GM19351 (cell line): ENCODE measurements around the gene OTUD7B.

Experiments
- ATAC-seq: cut with Tn5 transposase; IDR thresholded peaks from one replicate; pipeline ENCODE4 v1.9.1; 2021; ENCODE audit warnings: mild to moderate bottlenecking, moderate library complexity; ENCODE audit not compliant: unreplicated experiment

The OTUD7B gene

GRCh38 chr1:150003801-150004200 is 6.7 kb downstream of the OTUD7B start:
- ATAC-seq = no peak

DNA sequence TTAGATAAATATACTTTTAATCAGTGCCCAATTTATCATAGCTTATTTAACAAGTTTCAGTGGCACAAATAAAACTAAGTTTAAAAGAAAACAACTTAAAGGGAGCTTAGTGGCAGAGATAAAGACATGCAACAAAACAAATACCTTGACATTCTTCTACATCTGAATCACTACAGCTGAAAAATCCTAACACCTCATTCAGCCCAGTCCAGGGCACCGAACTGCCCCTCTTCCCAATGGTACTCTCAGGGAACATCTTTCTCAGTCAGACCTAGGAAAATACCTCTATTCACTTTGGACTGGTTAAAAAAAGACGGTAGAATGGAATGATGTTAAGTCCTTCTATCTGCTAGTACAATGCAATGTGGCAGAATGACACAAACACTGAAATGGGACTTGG is 8.3 kb downstream of the OTUD7B start:
- ATAC-seq = no peak

DNA sequence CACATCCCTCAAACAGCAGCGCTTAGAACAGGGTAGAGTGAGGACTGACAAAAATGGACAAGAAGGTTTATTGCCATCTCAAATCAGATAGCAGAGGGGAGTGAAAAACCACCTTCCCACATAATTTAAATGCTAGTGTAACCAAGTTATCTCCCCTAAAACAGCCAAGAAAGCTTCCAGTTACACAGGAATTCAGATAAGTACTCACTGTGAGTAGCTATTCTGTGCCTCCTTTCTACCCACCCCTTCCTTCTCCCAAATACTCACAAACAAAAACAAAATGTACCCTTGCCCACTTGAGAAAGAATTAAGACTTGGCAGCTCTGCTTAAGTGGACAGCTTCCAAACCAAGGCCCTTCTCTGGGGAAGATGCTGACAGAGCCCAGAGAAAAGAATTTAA is 9.1 kb downstream of the OTUD7B start:
- no peak for ATAC-seq

GRCh38 chr1:149997585-149998262 is 12.8 kb downstream of the OTUD7B start:
- peak; percentile 83 for ATAC-seq

- ATAC-seq = no peak
Observed at GRCh38 chr1:149995927-149996326, 14.6 kb downstream of the OTUD7B start.

DNA sequence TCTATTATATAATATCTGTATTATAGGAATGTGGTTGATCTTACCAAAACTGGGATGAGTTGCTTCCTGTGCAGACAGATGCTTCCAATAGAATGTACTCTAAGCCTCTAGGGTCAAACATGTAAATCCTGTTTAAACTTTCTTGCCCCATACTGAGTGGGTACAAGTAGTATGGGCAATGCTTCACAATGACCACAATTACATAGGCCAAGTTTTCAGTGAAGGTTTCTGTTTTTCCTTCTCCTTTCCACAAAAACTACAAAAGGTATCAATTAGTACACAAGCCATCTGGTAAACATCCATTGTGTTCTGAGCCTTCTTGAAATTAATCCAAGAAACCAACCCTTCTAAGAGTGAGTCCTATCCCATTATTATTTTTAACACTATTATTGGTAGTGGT is 16.8 kb downstream of the OTUD7B start:
- no peak for ATAC-seq

GRCh38 chr1:149993181-149993580 is 17.3 kb downstream of the OTUD7B start:
- no peak for ATAC-seq

DNA sequence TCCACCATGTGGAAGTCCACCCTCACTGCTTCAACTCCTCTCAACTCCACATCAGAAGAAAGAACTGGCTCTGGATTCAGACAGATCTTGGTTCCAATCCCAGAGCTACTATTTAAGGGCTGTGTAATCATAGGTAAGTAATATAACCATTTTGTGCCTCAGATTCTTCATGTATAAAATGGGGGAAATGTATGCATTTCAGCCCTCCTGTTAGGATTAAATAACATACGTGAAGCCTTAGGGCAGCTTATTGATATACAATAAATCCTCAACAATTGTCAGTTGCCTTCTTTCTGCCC is 23.3 kb downstream of the OTUD7B start:
- no peak for ATAC-seq

DNA sequence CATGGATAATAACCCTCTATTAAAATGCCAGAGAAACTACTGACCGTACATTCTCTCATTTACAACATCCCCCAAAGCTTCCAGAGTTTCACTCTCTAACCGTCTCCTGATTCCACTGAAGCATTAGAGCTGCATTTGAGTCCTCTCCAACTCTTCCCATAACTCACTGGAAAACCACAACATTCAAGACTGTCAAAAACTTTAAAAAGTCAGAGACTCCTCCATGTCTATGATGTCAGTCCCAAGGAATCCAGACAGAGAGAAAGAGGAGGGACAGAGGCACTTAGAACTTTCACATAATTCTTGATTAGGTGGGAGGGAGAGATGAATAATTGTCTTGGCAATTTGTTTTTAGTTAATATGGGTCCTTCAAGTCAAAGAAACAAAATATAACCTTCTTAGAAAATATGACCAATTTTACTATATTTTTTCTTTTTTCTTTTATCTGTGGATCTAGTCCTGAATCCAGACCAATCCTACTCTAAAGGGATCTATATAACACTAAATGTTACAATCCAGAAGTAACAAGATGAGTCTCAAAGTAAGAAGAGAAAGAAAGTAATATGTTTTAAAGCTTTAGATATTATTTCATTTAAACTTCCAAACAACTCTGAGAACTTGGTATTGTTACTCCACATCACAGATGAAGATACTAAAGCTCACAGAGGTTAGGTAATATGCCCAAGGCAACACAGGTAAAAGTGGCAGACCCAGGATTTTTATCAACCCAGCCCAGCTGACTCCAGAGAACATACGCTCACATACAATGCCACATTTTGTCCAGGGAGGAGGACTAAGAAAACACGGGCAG is 23.8 kb downstream of the OTUD7B start:
- no peak for ATAC-seq

DNA sequence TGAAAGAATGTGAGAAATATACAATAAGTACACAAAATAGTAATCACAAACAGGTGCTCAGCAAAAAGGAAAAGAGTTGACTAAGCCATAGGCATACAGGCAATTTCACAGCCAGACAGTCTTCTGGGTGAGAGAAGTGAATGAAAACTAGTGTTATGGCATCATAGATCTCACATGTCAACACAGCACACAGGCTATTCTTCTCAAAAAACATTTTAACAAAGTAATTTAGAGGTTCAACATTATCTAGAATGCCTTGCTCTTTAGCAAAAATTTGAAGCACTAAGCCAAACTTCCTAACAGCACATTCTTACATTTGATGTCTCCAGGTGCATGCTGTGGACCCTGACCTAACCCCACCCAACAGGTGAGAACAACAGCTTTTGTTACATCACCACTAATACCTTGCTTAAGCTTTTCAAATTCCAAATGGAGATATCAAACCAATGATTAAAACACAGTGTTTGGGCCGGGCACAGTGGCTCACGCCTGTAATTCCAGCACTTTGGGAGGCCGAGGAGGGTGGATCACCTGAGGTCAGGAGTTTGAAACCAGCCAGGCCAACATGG is 30.5 kb downstream of the OTUD7B start:
- no peak for ATAC-seq

DNA sequence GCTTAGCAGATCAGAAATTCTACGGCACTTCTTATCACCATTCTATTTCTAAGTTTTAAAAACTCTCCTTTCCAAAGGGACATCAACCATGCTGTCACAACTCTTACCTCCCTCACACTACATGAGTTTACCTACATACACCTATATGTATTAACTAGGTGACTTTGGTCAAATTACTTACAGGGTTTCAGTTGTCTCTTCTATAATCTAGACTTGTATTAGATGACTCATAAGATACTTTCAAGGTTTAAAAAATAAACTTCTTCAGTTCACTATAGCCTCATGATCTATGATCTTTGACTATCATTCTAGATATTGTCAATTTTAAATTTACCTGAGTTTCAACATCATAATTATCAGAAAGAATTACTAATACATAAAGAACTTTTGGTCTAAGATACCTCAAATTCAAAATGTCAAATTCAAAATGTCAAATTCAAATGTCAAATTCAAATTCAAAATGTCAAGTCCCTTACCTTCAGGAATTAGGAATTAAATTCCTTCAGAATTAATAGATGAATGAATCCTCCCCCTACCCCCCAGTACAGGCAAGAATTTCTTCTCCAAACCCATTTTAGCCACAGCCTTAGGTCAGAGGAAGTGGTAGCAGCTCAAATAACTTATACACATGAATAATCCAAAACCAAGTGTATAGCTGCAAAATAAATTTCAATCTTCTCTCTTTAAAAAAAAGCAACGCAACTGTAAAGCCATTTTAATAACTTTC is 31.1 kb downstream of the OTUD7B start:
- no peak for ATAC-seq

DNA sequence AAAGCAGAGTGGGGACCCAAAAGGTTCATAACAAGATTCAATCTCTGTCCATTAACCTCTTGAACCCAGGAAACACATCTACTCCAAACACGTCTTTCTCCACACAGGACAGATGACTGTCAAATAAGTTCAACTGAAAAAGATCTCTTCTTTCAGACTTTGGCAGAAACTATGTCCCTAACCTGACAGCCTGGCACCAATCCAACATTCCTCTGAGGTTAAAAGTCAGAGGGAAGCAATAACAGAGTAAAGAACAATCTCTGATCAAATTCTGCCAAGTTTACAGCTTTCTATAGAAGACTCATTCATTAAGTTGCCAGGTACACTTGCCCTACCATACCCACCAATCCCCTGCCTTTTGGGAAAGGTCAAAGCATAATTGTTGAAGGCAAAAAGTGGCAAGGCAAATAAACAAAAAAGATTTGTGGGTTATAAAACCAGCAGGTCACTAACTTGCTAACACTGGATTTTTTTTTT is 31.9 kb downstream of the OTUD7B start:
- ATAC-seq = no peak

DNA sequence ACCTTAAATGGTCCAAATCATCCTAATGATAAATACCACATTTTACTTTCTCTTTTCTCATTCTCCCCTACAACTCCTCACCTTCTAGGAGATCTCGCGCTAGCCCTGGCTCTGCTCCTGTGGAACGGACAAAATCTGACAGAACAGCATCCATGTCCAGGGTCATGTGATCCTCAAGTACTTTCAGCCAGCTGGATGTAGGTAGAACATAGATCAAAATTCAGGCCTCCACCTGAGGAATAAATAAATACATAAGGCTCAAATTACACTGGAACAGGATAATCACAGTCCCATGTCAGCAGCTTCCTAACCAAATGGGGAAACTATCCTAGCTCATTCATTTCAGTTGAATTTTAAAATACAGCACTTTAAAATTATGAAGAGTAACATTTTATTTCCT is 33.2 kb downstream of the OTUD7B start:
- ATAC-seq = no peak

DNA sequence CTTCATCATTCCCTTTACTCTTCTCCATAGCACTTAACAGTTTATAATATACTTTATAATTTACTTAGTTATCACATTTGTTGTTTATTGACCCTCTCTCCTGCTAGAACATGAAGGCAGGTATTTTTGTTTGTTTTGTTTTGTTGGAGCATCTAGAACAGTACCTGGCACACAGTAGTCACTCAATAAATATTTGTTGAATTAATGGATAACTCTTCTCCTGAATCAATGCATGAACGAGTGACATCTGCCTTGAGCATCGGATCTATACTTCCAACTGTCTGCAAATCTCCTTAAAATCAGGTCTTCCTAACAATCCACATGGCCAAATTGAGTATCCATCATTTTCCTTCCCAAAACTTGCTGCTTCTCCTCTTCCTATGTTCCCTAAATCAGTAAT is 38.0 kb downstream of the OTUD7B start:
- no peak for ATAC-seq

DNA sequence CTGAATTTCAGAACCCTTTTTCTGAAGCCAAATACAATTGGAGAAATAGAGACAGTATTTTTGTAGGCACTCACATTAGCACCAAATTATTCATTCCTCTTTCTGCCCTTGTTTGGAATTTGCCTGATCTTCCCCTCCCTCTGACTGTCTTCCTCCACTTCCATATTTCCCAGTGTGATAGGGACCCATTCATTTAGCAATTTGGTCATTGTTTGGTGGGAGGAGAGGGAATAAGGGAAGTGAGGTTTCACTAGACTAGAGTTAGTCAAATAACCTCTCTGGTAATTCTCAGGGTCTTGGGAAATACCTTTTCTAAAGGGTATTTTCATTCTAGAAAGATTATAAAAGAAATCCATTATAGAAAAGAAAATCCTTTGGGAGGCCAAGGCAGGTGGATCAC is 42.9 kb downstream of the OTUD7B start:
- ATAC-seq = no peak

DNA sequence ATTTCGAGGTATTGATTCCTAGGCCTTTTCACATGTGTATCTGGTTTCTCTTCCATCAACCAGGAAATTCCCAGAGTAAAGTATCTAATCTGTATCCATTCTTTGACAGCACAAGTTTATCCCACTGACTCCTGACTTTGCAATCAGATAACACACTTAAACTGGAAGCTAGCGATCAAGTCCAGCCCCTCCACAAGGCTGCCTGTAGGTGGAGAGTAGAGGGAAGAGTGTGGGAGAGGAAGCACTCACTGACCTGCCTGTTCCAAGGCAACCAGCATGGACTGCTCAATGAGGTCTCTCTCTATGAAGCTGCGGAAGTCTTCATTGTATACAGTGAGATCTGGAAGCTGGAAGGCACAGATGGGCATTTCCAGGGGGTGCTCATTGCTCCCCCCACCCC is 43.5 kb downstream of the OTUD7B start:
- no peak for ATAC-seq

DNA sequence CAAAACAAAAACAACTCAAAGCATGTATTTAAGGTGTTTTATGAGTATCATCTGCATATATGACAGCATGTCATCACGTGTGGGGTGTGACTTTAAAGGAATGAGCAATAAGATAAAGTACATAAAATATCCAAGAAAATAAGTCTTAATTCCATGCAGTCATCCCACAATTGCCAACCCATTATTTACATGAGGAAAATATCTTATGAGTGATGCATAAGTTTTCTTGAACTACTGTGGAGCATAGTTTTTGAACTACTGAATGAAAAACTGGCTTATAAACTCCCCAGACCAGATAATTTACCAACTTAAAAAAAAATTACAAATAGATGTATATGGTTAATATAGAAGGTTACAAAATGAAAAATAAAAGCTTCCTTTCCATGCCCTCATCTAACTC is 44.1 kb downstream of the OTUD7B start:
- no peak for ATAC-seq

DNA sequence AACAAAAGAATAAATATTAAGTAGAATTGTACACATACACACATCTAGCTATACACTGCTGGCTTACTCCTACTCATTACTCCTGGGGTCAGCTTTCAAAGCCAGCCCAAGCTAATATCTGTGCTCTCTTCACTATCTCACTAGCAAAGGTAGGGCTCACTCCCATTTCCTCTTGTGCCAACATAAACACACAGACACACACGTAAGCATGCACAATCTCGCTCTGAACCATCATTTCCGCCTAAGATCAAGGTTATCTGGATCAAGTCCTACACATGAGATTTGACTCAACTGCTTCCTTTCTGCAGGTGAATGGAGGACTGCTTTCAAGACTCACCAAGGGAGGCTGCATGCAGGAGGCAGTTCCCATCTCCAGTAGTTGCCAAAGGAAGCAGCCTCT is 45.1 kb downstream of the OTUD7B start:
- no peak for ATAC-seq

- no peak for ATAC-seq
Observed at GRCh38 chr1:149963358-149963757, 47.2 kb downstream of the OTUD7B start.

DNA sequence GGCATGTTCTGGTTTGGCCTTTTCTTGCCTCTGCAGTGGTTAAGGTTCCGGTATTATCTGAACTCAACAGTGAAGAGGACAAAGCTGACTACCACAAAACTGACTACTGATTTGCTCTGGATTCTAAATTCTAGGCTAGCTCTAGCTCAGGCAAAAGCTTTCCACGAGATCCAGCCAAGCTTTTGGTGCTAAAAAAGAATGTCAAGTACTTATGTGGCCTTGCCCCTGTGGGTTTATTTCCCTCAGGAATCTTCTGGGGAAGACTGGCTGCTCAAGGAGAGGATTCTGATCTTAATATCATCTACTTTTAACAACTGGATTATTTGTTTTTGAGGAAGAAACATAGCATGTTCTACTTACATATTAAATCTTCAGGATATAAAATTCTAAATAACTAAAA is 47.8 kb downstream of the OTUD7B start:
- no peak for ATAC-seq

GRCh38 chr1:149962039-149962647 is 48.4 kb downstream of the OTUD7B start:
- ATAC-seq = no peak
